ENCODE results near the gene GXYLT1.
"Not testable (repeated sequence)": the region's sequence is repeated elsewhere in the genome, so short reads cannot be mapped to it uniquely, and the experiment has no call there.

The GXYLT1 gene

GRCh38 chr12:42094277-42094676, 50.4 kb downstream of the GXYLT1 start:
- peak; percentile 54 for DNase-seq

- DNase-seq, result no peak
Observed at GRCh38 chr12:42091769-42092168, 52.9 kb downstream of the GXYLT1 start.

GRCh38 chr12:42090899-42091298, 53.8 kb downstream of the GXYLT1 start:
- peak; percentile 81 for DNase-seq

DNA sequence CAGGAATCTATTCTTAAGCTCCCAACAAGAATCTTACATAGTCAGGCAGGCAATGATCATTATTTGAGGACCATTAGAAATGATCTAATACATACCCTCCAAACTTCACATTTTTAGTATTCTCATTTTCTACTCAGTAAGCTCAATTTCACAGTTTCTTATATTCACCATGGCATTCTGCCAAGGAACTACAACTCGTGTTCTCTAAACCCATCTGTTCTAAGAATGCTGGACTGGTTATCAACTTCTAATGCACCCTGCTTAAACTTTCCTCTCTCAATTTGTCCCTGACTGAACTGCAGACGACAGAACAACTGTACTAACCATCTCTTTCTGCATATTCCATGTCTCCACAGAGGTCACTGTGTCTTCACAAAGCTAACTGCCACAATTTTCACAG, 58.6 kb downstream of the GXYLT1 start:
- peak; percentile 14 for DNase-seq

DNA sequence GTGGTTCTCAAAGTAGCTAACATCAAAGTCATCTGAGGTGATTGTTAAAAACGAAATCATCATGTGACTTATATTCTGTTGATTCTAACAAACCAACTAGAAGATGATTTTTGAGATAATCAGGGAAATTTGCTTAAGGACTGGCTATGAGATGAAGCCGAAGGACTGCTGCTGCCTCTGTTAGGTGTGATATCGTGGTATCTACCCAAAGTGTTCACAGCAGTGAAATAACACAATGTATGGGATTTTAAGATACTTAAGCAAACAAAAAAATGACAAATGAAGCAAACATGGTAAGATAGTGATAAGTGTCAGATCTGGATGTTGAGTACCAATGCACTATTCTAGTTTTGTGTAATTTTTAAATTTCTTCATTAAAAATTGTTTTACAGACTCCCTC, 59.1 kb downstream of the GXYLT1 start:
- no peak for DNase-seq

DNA sequence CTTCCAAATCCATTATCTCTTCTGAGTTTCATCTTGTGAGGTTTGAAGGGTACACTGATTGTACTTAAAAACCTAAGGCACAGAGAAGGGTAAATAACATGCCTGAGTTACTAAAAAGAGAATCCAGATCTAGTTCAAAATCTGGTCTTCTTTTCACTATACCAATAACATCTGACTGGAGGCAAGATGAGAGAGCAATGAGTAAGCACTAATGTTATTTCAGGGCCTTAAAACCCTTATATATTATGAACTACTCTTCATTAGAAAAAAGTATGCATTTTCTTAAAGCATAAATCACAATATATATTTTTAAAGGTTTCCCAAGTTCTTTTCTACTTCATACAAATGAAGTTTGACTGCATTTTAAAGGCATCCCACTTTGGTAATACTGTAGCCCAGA, 60.2 kb downstream of the GXYLT1 start:
- DNase-seq, result no peak

DNA sequence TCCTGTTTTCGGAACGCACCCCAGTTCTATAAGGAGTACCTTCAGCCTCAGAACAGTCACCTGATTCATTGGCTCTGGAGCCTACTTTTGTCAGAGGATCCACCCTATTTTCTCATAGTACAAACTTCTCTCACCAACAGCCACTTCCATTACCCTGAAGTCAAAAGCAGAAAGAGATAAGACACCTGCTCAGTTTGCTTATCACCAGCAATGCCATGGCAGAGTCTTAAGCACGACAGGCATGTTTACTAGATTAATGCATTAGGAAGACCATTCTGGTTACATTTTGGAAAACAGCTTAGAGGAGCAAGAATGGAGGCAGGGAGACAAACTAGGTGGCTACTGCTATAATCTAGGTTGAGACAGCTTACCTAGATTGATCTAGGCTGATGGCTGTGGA, 67.7 kb downstream of the GXYLT1 start:
- DNase-seq, result no peak

DNA sequence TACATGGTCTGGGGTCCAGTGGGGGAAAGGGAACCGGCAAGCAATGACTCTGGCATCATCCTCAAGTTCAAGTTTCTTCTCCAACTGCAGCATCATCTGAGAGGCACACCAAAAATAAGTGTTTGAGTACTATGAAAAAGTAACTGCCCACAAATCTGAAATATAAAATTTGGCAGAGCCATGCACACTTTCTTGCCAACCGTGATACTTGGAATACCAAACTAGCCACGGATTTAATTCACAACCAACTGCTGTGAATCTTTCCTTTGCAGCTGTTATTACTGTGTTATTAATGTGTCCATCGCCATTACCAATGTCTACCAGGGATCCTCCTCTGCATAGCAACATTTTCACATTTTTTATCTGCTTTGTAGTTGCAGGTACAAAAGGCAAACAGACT, 74.6 kb downstream of the GXYLT1 start:
- no peak for DNase-seq

- no peak for DNase-seq
Observed at GRCh38 chr12:42059127-42059526, 85.5 kb downstream of the GXYLT1 start.

- no peak for DNase-seq
Observed at GRCh38 chr12:42056130-42056529, 88.5 kb downstream of the GXYLT1 start.

DNA sequence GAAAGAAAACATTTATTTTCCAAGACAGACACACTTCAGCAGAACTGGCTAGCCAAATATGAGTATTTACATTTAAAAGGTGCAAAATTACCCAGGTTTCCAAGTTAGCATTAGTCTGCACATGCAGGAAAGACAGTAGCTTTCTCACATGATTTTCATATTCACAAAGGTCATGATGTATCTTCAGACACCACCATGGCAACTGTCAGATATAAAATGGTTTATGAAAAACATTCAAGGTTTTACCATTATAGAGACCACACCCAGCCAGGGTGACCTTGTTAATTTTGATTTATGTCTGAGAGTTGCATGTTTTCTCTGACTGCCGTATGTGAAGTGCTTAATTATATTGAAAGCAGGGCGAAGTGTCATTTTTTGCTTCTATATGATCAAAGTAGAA, 91.2 kb downstream of the GXYLT1 start:
- DNase-seq, result no peak

DNA sequence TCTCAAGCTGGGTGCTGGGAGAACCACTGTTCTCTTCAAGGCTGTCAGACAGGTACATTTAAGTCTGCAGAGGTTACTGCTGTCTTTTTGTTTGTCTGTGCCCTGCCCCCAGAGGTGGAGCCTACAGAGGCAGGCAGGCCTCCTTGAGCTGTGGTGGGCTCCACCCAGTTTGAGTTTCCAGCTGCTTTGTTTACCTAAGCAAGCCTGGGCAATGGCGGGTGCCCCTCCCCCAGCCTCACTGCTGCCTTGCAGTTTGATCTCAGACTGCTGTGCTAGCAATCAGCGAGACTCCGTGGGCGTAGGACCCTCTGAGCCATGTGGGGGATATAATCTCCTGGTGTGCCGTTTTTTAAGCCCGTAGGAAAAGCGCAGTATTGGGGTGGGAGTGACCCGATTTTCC, 95.7 kb downstream of the GXYLT1 start:
- not testable (repeated sequence) for DNase-seq

DNA sequence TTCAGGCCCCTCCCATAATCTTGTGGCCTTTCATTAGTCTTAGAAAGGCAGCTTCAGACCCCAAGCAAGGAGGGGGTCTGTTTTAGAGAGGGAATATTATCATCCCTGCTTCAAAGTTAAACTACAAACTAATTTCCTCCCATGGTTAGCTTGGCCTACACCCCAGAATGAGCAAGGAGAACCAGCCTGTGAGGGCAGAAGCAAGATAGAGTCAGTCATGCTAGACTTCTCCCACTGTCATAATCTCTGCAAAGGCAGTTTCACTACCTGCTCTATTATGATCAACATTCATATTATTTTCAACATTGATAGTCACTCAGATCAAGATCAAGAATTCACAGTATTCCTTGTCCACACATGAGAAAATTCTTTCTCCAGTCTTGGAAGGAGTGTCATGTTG, 105.1 kb downstream of the GXYLT1 start:
- DNase-seq, result no peak

DNA sequence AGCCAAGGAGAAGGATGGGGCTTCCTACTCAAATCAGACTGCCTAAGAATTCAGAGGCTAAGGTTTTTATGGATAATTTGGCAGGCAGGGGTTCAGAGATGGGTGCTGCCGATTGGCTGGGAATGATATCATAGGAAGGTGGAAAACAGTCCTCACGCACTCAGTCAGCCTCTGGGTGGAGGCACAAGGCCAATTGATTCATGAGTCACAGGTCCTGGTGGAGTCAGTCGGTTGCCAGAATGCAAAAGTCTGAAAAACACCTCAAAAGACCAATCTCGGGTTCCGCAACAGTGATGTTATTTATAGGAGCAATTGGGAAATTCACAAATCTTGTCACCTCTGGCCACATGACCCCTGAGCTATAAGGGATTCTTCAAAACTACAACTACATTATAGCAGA, 105.5 kb downstream of the GXYLT1 start:
- peak; percentile 22 for DNase-seq

DNA sequence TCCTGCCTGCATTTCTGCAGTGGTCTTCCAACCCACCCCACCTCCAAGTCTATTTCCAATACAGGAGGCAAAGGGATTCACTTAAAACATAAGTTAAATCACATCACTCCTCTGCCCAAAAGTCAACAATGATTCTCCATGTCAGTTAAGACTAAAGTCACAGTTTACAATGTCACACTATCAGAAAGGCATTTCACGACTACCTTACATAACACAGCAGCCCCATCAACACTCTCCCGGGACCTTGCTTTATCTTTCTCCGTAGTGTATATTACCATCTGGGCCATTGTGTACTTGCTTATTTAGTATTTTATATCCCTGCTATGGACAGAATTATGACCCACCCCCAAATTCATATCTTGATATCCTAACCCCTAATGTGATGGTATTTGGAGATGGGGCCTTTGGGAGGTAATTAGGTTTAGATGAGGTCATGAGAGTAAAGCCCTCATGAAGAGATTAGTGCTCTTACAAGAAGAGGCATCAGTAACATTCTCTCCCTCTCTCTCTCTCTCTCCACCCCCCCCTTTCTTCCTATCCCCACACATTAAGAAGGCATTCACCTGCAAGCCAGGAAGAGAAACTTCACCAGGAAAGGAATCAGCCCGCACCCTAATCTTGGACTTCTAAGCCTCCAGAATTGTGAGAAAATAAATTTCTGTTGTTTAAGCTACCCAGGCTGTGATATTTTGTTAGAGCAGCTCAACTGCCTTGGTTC, 112.7 kb downstream of the GXYLT1 start:
- DNase-seq, result no peak

Data from fibroblast of skin of scalp (primary cell).